GM21423 (cell line): ENCODE measurements around the gene LRP1B.
"Not testable (repeated sequence)": the region's sequence is repeated elsewhere in the genome, so short reads cannot be mapped to it uniquely, and the experiment has no call there.

ENCODE experiments used
- ATAC-seq: cut with Tn5 transposase; IDR thresholded peaks from one replicate; pipeline ENCODE4 v1.9.1; 2021; ENCODE audit warnings: mild to moderate bottlenecking, moderate library complexity; ENCODE audit not compliant: unreplicated experiment

Gene LRP1B

DNA sequence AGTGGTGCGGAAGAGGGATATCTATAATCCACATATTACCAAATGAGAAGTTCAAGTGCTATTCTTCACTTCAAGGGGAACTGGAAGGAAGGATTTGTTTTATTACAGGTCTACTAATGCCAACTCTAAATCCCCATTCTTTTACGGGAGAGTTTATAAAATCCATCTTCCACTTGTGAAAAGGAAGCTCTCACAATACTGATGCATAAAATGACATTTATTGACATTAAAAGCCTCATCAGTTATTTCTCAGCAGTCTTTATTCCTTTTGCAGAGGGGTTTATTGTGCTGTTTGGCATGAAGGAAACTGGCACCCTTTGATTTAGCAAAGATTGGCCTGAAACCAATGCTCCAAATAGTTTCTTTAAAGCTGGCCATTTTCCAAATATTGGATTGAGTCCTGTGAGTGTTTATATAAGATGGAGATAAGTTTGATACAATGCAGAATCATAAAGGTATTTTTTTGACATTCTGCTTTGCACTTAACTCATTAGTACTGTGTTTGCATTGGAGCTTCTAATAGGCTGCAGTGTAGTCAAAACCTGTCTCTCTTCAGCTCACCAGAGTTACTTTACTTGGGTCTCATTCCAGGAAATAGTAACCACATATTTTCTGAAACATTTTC lies 26.6 kb downstream of the LRP1B start:
- ATAC-seq, result no peak

DNA sequence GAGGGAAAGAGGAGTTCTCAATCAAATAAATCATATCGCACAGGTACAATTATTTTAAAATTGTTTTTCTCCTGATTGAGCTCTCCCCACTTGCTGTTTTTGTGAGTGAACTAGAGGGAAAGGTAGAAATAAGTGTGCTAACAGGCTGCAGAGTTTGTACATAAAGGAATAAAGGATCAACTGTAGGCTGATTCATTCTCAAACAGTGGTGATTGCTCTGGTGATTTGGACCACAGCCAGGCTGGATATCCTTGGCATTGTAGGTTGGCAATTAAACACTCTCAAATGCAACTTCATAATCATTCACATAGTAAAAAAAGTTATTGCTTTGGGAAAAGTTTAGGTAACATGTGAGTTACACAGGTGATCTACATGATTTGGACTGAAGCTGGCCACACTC lies 29.8 kb downstream of the LRP1B start:
- no peak for ATAC-seq

DNA sequence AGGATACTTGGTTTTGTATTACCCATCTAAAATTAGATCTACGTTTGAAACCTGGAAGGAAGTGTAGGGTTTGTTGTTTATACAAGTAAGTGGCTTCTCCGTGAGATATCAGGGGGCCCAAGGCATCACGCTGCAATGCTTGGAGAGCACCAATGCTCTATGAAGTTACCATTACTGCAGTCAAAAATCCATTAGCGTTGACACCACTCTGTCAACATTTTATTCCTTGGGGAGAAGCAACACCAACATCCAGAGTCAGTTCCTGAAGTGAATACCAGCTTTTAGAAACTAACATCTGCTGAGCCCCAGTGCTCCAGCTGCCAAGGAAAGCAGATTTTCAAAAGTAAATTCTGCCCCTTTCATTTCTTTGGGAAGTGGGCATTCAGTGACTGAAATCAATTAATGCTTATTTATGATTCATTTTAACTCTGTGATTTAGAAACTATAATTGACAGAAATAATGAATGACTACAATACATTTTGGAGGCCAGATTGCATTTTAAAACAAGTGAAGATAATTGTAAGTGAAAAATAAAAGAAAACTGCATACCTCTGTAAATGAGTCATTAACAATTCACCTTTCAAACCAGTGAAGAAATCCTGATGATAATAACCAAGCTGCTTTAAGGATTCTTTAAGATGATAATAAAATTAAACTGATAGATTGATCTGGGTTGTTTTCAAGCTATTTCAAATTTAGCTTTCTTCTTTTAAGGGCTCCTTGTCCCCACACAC lies 30.5 kb downstream of the LRP1B start:
- no peak for ATAC-seq

DNA sequence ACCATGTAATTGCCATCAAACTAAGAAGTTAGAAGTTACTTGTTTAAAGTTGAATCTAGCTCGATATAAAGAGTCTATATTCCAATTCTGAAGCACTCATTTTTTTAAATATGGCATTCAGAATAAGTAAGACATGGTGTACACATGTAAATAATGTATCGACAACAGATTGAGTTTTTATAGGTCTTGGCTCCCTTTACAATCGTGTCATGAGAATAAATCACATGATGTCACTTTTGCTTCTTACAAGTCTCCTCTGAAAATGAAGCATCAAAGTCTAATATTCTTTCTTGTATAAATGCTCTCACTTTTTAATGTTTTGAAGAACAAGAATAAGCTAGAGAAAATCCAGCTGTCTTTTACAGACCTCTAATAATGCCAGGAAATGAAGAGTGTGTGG lies 33.1 kb downstream of the LRP1B start:
- no peak for ATAC-seq

DNA sequence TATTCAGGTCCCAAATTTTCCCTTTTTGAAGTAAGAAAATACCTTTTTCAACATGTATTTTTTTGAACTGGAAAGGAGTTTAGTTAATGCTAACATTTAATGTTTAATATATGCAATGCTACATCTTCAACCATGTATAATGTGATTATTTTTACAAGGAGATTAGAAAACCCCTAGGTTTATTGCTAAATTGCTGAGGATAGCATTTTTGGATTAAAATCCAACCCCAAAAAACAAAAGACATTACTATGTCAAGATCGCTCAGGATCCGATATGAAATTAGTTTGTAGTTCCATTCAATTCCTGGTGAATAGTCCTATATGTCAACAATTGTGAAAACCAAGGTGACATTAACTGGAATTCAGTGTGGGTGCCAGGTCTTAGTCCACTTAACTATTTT lies 35.2 kb downstream of the LRP1B start:
- no peak for ATAC-seq

DNA sequence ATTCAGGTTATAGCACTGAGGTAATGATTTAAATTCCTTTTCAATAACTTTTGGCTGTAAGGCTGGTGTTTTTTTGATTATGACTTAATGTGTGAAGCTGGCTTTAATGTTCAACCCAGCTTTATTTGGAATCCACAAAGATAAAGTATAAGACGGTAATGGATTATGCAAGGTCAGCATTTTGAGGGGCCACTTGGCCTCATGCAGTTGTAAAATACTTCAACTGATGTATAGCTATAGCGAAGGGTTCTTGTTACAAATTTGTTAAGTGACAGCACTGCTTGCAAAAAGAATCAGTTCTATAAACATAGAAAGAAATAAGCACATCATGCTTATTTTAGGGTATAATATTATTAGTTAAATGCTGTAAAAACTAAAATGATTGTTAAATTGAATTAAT lies 36.6 kb downstream of the LRP1B start:
- ATAC-seq, result no peak

DNA sequence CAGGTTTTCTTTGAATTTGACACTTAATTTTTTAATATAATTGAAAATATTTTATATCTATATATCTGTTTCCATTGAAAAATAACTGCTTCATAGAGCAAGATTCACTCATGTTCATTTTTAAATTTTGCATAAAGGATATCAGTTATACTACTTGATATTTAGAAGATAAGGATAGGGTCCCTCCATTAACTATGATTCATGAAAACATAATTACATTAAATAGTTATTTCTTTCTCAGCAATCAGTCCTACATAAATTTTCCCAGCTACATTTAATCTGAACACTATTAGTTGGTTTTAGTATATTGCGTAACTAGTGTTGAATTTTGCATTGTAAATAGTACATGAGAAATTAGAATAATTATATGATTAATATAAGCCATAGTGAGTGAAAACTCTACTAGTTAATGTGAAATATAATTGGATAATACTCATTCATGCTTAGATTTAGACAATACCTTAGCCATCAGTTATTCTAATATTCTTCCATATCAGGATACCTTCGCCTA lies 42.7 kb downstream of the LRP1B start:
- ATAC-seq, result no peak

DNA sequence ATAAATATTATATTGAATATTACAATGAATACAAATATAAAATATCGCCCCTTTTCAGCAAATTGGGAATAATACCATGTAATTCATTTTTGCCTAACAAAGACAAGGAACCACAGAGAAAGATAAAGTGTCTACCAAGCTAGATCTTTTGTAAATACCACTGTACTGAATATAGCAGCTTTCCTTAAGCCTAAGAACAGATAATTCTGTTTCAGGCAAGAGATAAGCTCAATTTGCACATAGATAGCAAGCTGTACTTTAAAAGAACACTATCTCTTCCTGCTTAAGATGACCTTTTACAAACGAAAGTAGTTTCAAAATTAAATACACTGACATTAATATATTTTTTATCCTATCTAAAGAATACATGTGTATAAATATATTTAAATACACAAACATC lies 43.2 kb downstream of the LRP1B start:
- not testable (repeated sequence) for ATAC-seq

DNA sequence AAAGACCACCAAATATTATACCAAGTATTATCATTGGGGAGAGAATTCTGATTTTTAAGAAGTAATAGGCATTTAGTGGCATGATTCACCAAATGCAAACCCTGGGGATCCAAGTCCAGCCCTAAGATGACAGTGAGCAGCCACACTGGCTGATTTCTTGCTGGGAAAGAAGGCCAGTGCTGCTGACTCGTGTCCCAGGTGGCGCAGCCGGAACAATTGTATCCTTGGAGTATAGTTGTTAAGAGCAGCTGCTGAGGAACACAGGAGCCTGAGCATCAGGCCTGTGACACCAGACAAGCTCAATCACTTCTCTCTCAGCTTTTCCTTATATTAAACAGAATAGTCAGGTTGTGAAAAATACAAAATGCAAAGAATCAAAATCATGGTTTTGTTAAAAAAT lies 48.4 kb downstream of the LRP1B start:
- no peak for ATAC-seq

DNA sequence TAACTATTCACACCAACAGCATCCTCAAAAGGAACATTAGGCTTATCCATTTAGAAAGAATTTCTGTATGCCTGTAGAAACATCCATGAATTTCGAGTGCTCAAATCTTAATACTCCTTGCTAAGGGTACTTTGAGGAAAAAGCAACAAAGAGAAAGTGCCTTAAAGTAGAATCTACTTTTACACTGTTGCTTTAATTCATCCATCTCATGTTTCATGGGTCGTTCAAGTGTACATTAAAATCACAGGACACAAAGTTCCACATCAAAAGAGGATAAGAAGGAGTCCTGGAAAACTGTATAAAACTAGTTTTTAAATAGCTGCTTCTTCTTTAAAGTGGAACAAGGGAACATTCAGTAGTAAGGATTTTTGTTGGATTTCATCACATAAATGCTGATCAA lies 54.5 kb downstream of the LRP1B start:
- ATAC-seq, result no peak

DNA sequence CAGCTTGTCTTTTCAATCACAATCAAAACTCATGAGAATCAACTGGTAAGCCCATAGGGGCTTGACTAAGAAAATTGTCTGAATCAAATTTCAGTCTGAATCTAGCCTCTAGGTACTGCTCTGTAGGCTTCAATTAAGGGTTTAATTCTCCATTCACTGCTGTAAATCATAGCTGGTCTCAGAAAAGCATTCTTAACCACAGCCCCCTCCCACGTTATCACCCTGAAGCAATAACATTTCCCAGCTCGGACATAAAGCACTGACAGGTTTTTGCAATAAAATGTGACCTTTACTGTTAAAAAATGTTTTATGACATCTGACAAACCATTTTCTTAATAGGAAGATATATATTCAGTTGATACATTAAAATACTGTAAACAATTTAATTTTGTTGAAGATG lies 55.0 kb downstream of the LRP1B start:
- no peak for ATAC-seq

DNA sequence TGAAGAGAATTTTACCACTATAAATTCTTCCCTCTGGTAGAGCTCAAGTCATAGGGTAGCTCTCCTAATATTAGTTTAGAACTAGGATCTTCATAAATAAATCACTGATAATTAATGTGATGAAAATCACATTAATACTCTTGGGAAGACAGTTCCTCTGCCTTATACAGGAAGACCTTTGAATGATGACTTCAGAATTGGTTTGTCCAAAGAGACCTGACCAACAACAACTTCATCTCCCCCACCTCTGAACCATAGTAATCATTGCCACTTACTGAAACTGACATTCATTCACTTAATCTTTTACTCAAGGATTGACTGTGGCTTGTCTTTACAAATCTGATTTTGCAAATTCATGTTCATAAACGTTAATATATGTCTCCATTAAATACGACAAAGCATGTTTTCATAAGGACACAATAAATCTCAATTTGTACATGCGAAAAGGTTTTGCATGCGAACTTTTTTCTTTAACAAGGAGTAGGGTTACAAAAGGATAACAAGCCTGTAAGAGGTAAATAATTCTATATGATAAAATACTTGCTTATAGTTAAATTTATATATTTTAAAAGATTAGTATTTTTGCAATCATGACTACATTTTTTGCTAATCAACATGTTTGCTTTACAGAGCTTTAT lies 61.4 kb downstream of the LRP1B start:
- no peak for ATAC-seq

DNA sequence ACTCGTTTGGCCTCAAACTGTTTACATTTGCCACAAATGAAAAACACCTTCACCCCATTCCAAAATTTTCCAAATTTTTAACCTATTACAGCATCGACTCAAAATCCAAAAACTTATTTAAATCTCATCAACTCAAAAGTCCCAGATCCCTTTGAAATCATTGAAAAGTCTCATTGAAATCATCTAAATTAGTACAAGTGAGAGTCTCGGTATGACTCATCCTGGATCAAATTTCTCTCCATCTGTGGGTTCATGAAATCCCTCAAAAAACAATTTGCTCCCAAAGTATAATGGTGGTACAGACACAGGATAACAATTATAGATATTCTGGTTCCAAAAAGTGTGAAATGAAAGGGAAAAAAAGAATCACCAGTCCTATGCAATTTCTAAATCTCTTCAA lies 65.1 kb downstream of the LRP1B start:
- ATAC-seq, result no peak

DNA sequence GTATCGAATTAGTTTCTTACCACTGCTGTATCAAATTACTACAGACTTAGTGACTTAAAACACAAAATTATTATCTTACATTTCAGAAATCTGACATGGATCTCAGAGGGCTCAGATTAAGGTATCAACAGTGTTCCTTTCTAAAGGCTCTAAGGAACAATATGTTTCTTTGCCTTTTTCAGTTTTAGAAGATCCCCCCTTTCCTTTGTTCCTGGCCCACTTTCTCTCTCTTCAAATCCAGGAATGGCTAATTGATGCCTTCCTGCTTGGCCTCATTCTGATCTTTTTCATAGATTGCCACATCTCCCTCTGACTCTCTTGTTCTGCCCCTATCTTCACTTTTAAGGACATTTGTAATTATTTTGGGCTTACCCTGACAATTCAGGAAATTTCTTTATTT lies 65.7 kb downstream of the LRP1B start:
- ATAC-seq, result no peak

DNA sequence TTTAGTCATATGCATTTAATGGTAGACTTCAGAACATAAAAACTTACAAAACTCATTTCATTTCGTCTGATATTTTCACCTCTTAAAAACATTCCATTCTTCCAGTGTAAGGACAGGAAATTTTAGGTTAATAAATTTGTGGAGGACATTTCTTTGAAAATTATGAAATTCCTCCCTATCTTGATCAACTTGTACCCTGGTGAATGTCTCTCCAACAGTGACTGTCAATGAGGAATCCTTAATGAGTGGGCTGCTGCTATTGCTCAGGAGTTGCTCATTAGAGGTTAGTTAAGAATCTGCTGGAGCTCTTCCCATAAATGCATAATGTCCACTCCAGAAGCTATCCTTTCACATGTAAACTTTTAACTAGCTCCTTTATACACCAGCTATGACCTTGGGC lies 69.1 kb downstream of the LRP1B start:
- no peak for ATAC-seq

DNA sequence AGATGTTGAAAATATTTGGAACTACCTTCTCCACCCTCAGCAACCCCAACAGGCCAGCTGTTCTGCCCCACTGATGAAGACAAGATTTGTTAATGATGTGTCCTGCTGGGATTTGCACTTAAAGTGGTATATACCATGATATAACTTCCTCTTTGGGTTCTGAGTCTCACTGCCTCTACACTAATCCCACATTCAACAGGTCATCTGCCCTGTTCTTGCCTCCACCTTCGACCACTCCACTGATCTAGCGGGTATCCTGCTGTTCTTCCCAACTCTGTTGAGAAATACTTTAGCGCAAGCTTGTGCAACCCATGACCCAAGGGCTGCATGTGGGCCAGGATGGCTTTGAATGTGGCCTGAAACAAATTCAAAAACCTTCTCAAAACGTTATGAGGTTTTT lies 72.7 kb downstream of the LRP1B start:
- ATAC-seq, result no peak

DNA sequence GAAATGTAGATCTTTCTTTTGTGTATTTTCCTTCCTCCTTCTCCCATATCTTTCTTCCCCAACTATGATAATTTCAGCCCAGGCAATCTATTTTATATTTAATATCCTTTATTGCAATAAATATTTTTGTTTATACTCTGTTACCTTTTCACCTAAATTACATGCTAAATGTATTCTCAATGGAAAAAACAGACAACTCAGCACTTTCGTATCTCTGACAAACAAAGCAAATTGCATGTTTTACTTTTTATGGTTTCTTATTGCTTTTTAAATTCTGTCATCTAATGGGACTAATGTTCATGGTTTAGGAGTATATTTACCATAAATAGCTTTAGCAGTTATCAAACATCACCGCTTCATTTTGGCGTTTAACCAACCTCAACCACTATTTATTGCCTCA lies 74.0 kb downstream of the LRP1B start:
- no peak for ATAC-seq

DNA sequence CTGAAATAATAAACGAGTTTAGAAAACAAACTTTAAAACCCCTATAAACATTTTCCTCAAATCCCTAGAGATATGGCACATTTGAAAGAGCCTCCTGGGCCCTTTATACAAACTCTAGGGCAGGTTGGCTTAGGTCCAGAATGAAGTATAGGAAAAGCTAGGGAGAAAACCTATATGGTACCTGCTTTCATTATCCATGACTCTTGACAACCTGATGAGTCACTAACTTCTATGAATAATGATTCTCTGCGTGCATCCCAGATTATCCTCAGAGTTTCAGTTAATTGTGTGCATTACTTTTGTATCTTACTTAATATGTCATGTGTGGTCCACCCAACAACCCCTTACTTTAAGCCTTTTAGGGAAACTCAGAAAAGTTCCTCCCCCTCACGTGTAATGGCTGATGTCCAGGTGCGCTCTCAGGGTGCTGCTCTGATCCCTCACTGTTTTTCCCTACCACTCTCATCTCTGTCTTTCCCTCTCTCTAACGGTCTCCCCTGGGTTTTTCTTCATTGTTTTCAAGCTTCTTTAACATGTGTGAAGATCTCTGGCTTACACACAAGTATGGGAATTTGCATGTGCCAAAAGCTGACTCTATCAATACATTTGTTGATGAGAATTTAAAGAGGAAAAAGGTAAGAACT lies 78.5 kb downstream of the LRP1B start:
- no peak for ATAC-seq

DNA sequence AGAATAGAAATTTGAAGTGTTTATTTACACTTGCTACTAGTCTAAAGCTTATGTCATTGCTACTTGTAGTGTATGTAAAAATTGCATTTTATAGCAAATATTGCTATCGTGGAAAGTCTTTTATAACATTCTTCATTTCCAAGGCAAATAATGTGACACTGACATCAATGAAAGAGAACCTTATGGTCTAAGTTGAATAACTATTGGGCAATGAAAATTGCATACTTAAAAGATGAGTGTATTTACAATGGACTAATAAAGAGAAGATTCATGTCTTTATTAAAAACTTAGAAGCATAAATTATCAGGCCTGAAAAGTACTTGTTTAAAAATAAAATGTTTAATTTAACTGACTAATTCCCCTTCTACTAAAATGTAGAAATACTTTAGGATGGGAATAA lies 82.2 kb downstream of the LRP1B start:
- no peak for ATAC-seq

DNA sequence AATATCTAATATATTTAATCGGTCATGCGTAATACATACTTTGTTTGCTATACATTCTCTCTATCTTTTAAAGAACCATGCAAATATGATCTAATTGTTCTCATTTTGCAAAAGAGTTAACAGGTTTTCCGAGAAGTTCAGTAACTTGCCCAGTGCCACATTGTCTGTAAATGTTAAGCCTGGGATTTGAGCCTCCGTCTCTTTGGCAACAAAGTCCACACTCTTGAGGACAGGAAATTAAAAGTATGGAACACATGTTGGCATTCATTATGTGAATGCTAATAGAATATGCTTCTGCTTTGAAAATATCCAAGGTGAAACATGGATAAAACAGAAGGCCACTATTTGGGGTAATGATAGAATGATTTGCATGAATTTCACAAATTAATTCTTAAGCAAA lies 85.2 kb downstream of the LRP1B start:
- no peak for ATAC-seq

DNA sequence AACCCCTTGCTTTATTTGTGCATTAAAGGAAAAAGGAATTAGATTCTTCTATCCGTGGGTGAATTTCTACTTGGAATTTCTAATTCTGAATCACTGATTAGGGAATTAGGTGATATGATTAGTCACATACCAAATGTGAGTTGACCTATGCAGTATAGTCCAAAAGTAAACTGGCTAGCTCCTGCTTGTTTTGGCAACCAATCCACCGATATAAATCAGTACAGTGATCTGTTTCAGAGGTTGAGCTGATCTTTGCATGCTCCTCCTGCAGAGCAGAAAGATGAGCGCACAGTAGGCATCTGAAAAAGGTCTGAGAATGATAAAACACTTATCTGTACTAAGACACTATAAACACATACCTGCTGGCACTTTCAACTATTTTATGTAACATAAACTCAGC lies 86.6 kb downstream of the LRP1B start:
- no peak for ATAC-seq
